Thyroid gland (tissue), 4 donors: Measurements from ENCODE around the gene ST6GALNAC4.

Experiments used
- POLR2A ChIP-seq, 2 donors: fragments of 450-650 bp; IDR thresholded peaks; one replicate each; pipeline ENCODE4 v1.6.1; 2017; ENCODE audit warnings: antibody characterized with exemption in 2 of 2, mild to moderate bottlenecking in 2 of 2, moderate library complexity in 1 of 2
- TF ChIP-seq, protein P1 (sequence below), 6 experiments: fragments of 200-600 bp in 3 of 6; fragments of 450-650 bp in 3 of 6; sonication (generic) in 3 of 6; IDR thresholded peaks; one replicate each; pipeline ENCODE4 v1.5.1; 2016 to 2019; ENCODE audit warnings: antibody characterized with exemption in 6 of 6, mild to moderate bottlenecking in 2 of 6, inconsistent platforms in 1 of 6, moderate library complexity in 1 of 6

DNA sequence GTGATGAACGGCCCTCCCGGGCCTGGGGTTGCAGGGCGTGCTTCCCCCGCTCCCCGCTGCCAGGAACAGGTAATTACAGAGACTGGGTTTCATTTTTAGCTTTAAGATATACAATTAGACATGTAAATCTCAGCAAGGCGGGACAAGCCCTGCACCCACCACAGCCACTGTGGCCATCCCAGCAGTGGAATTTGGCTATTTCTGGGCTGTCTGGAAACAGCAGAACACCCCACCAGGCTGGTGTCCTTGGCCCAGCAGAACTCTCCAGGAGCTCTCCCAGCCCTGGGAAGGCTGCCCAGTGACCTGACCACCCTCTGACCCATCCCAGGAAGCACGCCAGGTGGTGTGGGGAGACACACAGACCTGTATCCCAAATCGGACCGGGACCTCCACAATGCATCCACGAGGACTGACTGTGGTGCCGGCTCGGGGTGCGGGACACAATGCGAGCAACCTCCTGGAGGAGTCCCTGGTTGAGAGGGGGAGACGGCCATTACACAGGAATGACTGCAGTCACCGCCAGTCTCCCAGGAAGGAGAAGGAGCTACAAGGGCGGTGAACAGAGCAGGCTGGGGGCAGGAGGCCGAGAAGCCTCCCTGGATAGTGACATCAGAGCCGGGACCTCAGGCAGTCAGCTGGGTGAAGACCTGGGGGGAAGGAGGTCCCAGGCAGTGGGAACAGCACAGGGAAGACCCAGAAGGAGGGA is 46.7 kb upstream of the ST6GALNAC4 start:
- TF ChIP-seq, protein P1, sequence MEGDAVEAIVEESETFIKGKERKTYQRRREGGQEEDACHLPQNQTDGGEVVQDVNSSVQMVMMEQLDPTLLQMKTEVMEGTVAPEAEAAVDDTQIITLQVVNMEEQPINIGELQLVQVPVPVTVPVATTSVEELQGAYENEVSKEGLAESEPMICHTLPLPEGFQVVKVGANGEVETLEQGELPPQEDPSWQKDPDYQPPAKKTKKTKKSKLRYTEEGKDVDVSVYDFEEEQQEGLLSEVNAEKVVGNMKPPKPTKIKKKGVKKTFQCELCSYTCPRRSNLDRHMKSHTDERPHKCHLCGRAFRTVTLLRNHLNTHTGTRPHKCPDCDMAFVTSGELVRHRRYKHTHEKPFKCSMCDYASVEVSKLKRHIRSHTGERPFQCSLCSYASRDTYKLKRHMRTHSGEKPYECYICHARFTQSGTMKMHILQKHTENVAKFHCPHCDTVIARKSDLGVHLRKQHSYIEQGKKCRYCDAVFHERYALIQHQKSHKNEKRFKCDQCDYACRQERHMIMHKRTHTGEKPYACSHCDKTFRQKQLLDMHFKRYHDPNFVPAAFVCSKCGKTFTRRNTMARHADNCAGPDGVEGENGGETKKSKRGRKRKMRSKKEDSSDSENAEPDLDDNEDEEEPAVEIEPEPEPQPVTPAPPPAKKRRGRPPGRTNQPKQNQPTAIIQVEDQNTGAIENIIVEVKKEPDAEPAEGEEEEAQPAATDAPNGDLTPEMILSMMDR (IDR thresholded peaks at IDR 0.05): no peak
- TF ChIP-seq POLR2A (IDR thresholded peaks at IDR 0.05): no peak
